HepG2 (cell line): ENCODE results near the gene TASOR2. TPM values are rescaled to one million over a fixed set of nuclear protein-coding genes. Genes with fewer than 3 reads are reported as not detected.

ENCODE experiments used
- CAMTA2 ChIP-seq: sonication (generic); formaldehyde crosslinking; IDR thresholded peaks from 2 replicates; pipeline ENCODE4 v1.4.0; 2020; ENCODE audit warnings: mild to moderate bottlenecking, missing genetic modification reagents, borderline replicate concordance
- DR1 ChIP-seq: sonication (generic); formaldehyde crosslinking; IDR thresholded peaks from 2 replicates; pipeline ENCODE4 v1.8.0; 2021; ENCODE audit warnings: mild to moderate bottlenecking, missing genetic modification reagents, inconsistent platforms
- HOXD1 ChIP-seq: sonication (generic); formaldehyde crosslinking; IDR thresholded peaks from 2 replicates; pipeline ENCODE4 v1.5.0; 2020; ENCODE audit warnings: missing genetic modification reagents
- KLF12 ChIP-seq: sonication (generic); formaldehyde crosslinking; IDR thresholded peaks from 2 replicates; pipeline ENCODE4 v1.4.0; 2020; ENCODE audit warnings: missing genetic modification reagents, borderline replicate concordance
- RFX1 ChIP-seq: fragments of 450-650 bp; IDR thresholded peaks from 2 replicates; pipeline ENCODE4 v1.6.1; 2017
- SAP130 ChIP-seq: IDR thresholded peaks from 2 replicates; pipeline ENCODE4 v1.6.1; 2016; ENCODE audit warnings: low read depth
- ZBTB7B ChIP-seq: sonication (generic); formaldehyde crosslinking; IDR thresholded peaks from 2 replicates; pipeline ENCODE4 v1.4.0; 2020; ENCODE audit warnings: missing genetic modification reagents
- ZNF296 ChIP-seq: sonication (generic); formaldehyde crosslinking; conservative IDR thresholded peaks from 2 replicates; pipeline ENCODE4 v1.5.0; 2020; ENCODE audit warnings: mild to moderate bottlenecking, missing genetic modification reagents
- ZNF713 ChIP-seq: sonication (generic); formaldehyde crosslinking; IDR thresholded peaks from 2 replicates; pipeline ENCODE4 v1.4.0; 2020; ENCODE audit warnings: mild to moderate bottlenecking, missing genetic modification reagents
- polyA plus RNA-seq, 8 experiments: library from polyadenylated mRNA; depleted of rRNA in 3 of 8; stranded (reverse) in 7 of 8; unstranded in 1 of 8; fragments of >200 nt; fragmentation: Illumina TruSeq in 4 of 8; extraction: Trizol in 4 of 8; gene quantifications; 2 replicates each; pipeline versions ENCODE4 v1.2.1 to v1.2.3, GENCODE V29; 2011 to 2016; ENCODE audit warnings: low read depth in 4 of 8, missing spikeins in 1 of 8, mixed read lengths in 1 of 8; ENCODE audit not compliant: insufficient read depth in 1 of 8
- total RNA-seq, 5 experiments: library from RNA; depleted of rRNA; stranded (reverse); fragments of >200 nt; fragmentation: Illumina TruSeq; extraction: Trizol; gene quantifications; 2 replicates each; pipeline ENCODE4 v1.2.3, GENCODE V29; 2016; ENCODE audit warnings: low read depth in 1 of 5
- TF ChIP-seq, protein P1 (sequence below): IDR thresholded peaks from 2 replicates; pipeline ENCODE4 v1.6.1; 2016; ENCODE audit warnings: low read depth, borderline replicate concordance
- TF ChIP-seq, protein P2 (sequence below): sonication (generic); formaldehyde crosslinking; IDR thresholded peaks from 2 replicates; pipeline ENCODE4 v1.5.0; 2020; ENCODE audit warnings: mild to moderate bottlenecking, missing genetic modification reagents, moderate library complexity
- TF ChIP-seq, protein P3 (sequence below): sonication (generic); formaldehyde crosslinking; IDR thresholded peaks from 2 replicates; pipeline ENCODE4 v1.5.0; 2020; ENCODE audit warnings: mild to moderate bottlenecking, missing genetic modification reagents, borderline replicate concordance
- TF ChIP-seq, protein P4 (sequence below): sonication (generic); formaldehyde crosslinking; conservative IDR thresholded peaks from 2 replicates; pipeline ENCODE4 v1.5.0; 2020; ENCODE audit warnings: missing genetic modification reagents
- TF ChIP-seq, protein P5 (sequence below): sonication (generic); formaldehyde crosslinking; IDR thresholded peaks from 2 replicates; pipeline ENCODE4 v1.5.0; 2020; ENCODE audit warnings: mild to moderate bottlenecking, missing genetic modification reagents

Gene TASOR2
- total and polyA plus RNA-seq, 2 of the 13 experiments (the other 11 are each of a cell fraction or from before 2014, with no cell fraction given) = 24.2 to 55.3 TPM

DNA sequence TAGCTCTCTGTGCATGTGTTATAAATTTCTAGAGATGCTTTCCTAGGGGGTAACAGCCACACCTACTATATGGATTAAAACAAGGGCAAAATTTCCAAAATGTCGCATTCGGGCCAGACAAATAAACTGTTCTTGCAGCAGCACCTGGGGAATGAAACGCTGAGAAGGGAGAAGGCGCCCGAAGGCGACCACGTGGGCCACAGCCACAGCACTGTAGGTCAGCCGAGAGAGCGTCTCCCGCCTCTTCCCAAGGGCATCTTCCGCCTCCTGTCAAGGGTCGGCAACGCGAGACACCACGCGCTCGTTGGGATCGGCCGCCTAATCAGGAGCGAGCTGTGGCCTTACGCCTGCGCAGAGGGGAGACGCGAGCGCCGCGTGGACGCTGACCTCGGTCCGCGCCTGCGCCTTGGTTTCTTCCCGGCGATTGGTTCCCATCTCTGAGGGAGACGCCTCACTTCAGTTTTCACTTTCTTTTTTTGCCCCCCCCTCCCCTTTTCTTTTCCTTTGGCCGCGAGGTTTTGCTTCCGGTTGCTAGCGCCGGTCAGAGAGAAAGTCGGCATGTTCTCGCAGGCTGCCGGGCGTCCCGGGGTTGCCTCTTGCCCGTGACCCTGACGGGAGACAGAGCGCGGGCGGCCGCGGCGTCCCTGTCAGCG lies at the start of gene TASOR2 (continued):
- TF ChIP-seq KLF12 (CRISPR knock-in tag) (peak; percentile 29; the same call in 1 of the 2 replicates), RFX1 (no peak), SAP130 (CRISPR knock-in tag) (peak; percentile 98), HOXD1 (peak; percentile 56; the same call in 1 of the 2 replicates), DR1 (CRISPR knock-in tag) (peak; percentile 59; the same call in 1 of the 2 replicates), ZBTB7B (CRISPR knock-in tag) (peak; percentile 79; the same call in 1 of the 2 replicates), ZNF713 (CRISPR knock-in tag) (peak; percentile 67; the same call in 1 of the 2 replicates), CAMTA2 (CRISPR knock-in tag) (peak; percentile 46; the same call in 1 of the 2 replicates), ZNF296 (CRISPR knock-in tag) (no peak)
- TF ChIP-seq, protein P1, sequence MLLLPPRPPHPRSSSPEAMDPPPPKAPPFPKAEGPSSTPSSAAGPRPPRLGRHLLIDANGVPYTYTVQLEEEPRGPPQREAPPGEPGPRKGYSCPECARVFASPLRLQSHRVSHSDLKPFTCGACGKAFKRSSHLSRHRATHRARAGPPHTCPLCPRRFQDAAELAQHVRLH (CRISPR knock-in tag) = peak; percentile 99; the same call in 1 of the 2 replicates
- TF ChIP-seq, protein P2, sequence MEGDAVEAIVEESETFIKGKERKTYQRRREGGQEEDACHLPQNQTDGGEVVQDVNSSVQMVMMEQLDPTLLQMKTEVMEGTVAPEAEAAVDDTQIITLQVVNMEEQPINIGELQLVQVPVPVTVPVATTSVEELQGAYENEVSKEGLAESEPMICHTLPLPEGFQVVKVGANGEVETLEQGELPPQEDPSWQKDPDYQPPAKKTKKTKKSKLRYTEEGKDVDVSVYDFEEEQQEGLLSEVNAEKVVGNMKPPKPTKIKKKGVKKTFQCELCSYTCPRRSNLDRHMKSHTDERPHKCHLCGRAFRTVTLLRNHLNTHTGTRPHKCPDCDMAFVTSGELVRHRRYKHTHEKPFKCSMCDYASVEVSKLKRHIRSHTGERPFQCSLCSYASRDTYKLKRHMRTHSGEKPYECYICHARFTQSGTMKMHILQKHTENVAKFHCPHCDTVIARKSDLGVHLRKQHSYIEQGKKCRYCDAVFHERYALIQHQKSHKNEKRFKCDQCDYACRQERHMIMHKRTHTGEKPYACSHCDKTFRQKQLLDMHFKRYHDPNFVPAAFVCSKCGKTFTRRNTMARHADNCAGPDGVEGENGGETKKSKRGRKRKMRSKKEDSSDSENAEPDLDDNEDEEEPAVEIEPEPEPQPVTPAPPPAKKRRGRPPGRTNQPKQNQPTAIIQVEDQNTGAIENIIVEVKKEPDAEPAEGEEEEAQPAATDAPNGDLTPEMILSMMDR = peak; percentile 31; the same call in 1 of the 2 replicates
- TF ChIP-seq, protein P3, sequence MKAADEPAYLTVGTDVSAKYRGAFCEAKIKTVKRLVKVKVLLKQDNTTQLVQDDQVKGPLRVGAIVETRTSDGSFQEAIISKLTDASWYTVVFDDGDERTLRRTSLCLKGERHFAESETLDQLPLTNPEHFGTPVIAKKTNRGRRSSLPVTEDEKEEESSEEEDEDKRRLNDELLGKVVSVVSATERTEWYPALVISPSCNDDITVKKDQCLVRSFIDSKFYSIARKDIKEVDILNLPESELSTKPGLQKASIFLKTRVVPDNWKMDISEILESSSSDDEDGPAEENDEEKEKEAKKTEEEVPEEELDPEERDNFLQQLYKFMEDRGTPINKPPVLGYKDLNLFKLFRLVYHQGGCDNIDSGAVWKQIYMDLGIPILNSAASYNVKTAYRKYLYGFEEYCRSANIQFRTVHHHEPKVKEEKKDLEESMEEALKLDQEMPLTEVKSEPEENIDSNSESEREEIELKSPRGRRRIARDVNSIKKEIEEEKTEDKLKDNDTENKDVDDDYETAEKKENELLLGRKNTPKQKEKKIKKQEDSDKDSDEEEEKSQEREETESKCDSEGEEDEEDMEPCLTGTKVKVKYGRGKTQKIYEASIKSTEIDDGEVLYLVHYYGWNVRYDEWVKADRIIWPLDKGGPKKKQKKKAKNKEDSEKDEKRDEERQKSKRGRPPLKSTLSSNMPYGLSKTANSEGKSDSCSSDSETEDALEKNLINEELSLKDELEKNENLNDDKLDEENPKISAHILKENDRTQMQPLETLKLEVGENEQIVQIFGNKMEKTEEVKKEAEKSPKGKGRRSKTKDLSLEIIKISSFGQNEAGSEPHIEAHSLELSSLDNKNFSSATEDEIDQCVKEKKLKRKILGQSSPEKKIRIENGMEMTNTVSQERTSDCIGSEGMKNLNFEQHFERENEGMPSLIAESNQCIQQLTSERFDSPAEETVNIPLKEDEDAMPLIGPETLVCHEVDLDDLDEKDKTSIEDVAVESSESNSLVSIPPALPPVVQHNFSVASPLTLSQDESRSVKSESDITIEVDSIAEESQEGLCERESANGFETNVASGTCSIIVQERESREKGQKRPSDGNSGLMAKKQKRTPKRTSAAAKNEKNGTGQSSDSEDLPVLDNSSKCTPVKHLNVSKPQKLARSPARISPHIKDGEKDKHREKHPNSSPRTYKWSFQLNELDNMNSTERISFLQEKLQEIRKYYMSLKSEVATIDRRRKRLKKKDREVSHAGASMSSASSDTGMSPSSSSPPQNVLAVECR (CRISPR knock-in tag) = peak; percentile 84
- TF ChIP-seq, protein P4, sequence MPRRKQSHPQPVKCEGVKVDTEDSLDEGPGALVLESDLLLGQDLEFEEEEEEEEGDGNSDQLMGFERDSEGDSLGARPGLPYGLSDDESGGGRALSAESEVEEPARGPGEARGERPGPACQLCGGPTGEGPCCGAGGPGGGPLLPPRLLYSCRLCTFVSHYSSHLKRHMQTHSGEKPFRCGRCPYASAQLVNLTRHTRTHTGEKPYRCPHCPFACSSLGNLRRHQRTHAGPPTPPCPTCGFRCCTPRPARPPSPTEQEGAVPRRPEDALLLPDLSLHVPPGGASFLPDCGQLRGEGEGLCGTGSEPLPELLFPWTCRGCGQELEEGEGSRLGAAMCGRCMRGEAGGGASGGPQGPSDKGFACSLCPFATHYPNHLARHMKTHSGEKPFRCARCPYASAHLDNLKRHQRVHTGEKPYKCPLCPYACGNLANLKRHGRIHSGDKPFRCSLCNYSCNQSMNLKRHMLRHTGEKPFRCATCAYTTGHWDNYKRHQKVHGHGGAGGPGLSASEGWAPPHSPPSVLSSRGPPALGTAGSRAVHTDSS (CRISPR knock-in tag) = no peak
- TF ChIP-seq, protein P5, sequence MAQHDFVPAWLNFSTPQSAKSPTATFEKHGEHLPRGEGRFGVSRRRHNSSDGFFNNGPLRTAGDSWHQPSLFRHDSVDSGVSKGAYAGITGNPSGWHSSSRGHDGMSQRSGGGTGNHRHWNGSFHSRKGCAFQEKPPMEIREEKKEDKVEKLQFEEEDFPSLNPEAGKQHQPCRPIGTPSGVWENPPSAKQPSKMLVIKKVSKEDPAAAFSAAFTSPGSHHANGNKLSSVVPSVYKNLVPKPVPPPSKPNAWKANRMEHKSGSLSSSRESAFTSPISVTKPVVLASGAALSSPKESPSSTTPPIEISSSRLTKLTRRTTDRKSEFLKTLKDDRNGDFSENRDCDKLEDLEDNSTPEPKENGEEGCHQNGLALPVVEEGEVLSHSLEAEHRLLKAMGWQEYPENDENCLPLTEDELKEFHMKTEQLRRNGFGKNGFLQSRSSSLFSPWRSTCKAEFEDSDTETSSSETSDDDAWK (CRISPR knock-in tag) = no peak
